Thoracic aorta (tissue), 2 donors: ENCODE measurements around the gene HABP2. TPM values are rescaled to one million over a fixed set of nuclear protein-coding genes. Genes with fewer than 3 reads are reported as not detected.

Experiments
- ATAC-seq: fragments of 150-250 bp; one replicate; pipeline ENCODE4 v1.8.0; 2017; ENCODE audit warnings: low read depth; ENCODE audit not compliant: insufficient number of reproducible peaks, low FRiP score
- DNase-seq: peaks from one replicate; pipeline ENCODE4 v3.0.0-alpha.2; 2020; ENCODE audit warnings: low spot score
- H3K27ac ChIP-seq, 2 donors: fragments of 200-600 bp; sonication (generic); 1 replicate in 1 of 2; 2 replicates in 1 of 2; pipeline ENCODE4 v1.5.1; 2016; ENCODE audit warnings: mild to moderate bottlenecking in 2 of 2, moderate library complexity in 2 of 2
- H3K27me3 ChIP-seq: fragments of 200-600 bp; sonication (generic); replicated peaks from 2 replicates; pipeline ENCODE4 v1.6.0; 2016; ENCODE audit warnings: mild to moderate bottlenecking; ENCODE audit not compliant: insufficient read depth
- H3K36me3 ChIP-seq: fragments of 200-600 bp; sonication (generic); one replicate; pipeline ENCODE4 v1.5.1; 2016
- H3K4me1 ChIP-seq, 2 donors: fragments of 200-600 bp; sonication (generic); 1 replicate in 1 of 2; 2 replicates in 1 of 2; pipeline versions ENCODE4 v1.5.1 to v1.6.0; 2016; ENCODE audit warnings: low read depth in 2 of 2, mild to moderate bottlenecking in 1 of 2; ENCODE audit not compliant: control insufficient read depth in 1 of 2
- H3K4me3 ChIP-seq: fragments of 200-600 bp; sonication (generic); 2 replicates; pipeline ENCODE4 v1.5.1; 2016; ENCODE audit warnings: mild to moderate bottlenecking
- H3K9me3 ChIP-seq: fragments of 200-600 bp; sonication (generic); 2 replicates; pipeline ENCODE4 v1.5.1; 2016
- total RNA-seq, 2 donors: library from RNA; depleted of rRNA; stranded (reverse); fragments of >200 nt; gene quantifications; one replicate each; pipeline versions ENCODE4 v1.1.0 to v1.2.3, GENCODE V29; 2016
- TF ChIP-seq, protein P1 (sequence below): fragments of 200-600 bp; sonication (generic); IDR thresholded peaks from one replicate; pipeline ENCODE4 v1.5.1; 2019; ENCODE audit warnings: antibody characterized with exemption

The HABP2 gene
- total RNA-seq, 2 donors from 2014 or later, result not detected

- ATAC-seq, result no peak
- no peaks in the 10 kb centered on the region for H3K27me3 ChIP-seq
- no peaks in the 10 kb centered on the region for H3K36me3 ChIP-seq
- no peaks in the 10 kb centered on the region for H3K4me1 ChIP-seq
- no peak overlapping the region for H3K27ac ChIP-seq
- no peak overlapping the region for H3K4me3 ChIP-seq
- TF ChIP-seq, protein P1, sequence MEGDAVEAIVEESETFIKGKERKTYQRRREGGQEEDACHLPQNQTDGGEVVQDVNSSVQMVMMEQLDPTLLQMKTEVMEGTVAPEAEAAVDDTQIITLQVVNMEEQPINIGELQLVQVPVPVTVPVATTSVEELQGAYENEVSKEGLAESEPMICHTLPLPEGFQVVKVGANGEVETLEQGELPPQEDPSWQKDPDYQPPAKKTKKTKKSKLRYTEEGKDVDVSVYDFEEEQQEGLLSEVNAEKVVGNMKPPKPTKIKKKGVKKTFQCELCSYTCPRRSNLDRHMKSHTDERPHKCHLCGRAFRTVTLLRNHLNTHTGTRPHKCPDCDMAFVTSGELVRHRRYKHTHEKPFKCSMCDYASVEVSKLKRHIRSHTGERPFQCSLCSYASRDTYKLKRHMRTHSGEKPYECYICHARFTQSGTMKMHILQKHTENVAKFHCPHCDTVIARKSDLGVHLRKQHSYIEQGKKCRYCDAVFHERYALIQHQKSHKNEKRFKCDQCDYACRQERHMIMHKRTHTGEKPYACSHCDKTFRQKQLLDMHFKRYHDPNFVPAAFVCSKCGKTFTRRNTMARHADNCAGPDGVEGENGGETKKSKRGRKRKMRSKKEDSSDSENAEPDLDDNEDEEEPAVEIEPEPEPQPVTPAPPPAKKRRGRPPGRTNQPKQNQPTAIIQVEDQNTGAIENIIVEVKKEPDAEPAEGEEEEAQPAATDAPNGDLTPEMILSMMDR, result no peak
- no peaks in the 10 kb centered on the region for H3K9me3 ChIP-seq
- no peak for DNase-seq
Observed at GRCh38 chr10:113616244-113617074, 63.6 kb downstream of the HABP2 start.

GRCh38 chr10:113617086-113617485, 64.2 kb downstream of the HABP2 start:
- ATAC-seq (no peak), DNase-seq (no peak)
- Histone ChIP-seq H3K9me3 (no peaks in the 10 kb centered on the region), H3K27ac (no peak overlapping the region), H3K4me3 (no peak overlapping the region), H3K36me3 (no peaks in the 10 kb centered on the region), H3K27me3 (no peaks in the 10 kb centered on the region), H3K4me1 (no peaks in the 10 kb centered on the region)
- TF ChIP-seq, protein P1, result no peak

- H3K9me3 ChIP-seq, result no peaks in the 10 kb centered on the region
- TF ChIP-seq, protein P1, result no peak
- H3K4me1 ChIP-seq, result no peaks in the 10 kb centered on the region
- no peak overlapping the region for H3K4me3 ChIP-seq
- no peaks in the 10 kb centered on the region for H3K27me3 ChIP-seq
- H3K36me3 ChIP-seq, result no peaks in the 10 kb centered on the region
- H3K27ac ChIP-seq, result no peak overlapping the region
- no peak for ATAC-seq
- DNase-seq, result no peak
Observed at GRCh38 chr10:113618338-113618737, 65.5 kb downstream of the HABP2 start.

- no peak overlapping the region for H3K27ac ChIP-seq
- TF ChIP-seq, protein P1, result no peak
- no peak for ATAC-seq
- H3K9me3 ChIP-seq, result no peaks in the 10 kb centered on the region
- no peaks in the 10 kb centered on the region for H3K4me1 ChIP-seq
- H3K27me3 ChIP-seq, result no peaks in the 10 kb centered on the region
- no peak overlapping the region for H3K4me3 ChIP-seq
- no peaks in the 10 kb centered on the region for H3K36me3 ChIP-seq
- DNase-seq, result no peak
Observed at GRCh38 chr10:113619401-113619800, 66.5 kb downstream of the HABP2 start.

DNA sequence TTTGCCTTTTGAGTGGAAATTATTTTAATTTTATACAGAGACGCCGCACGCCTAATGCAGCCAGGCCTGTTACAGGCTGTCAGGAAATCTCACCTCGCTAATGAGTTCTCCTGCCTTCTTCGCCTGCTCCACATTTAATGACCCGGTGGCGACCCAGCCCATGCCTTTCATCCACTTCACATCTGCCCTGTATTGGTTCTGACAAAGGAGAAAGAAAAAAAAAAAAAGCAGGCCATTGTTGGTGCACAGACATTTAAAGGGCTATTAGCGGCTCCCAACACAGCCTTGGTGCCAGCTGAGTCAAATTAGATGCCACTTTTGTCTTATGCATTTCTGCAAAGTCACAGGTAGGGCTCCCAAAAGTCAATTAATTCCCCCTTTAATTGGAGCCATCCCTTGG, 67.7 kb downstream of the HABP2 start:
- H3K4me1 ChIP-seq, result no peaks in the 10 kb centered on the region
- H3K36me3 ChIP-seq, result no peaks in the 10 kb centered on the region
- DNase-seq, result no peak
- no peaks in the 10 kb centered on the region for H3K27me3 ChIP-seq
- H3K27ac ChIP-seq, result no peak overlapping the region
- TF ChIP-seq, protein P1, result no peak
- H3K4me3 ChIP-seq, result no peak overlapping the region
- no peaks in the 10 kb centered on the region for H3K9me3 ChIP-seq
- no peak for ATAC-seq
